Fibroblast of lung (primary cell): ENCODE data around the gene ACKR2. TPM values are rescaled to one million over a fixed set of nuclear protein-coding genes. Genes with fewer than 3 reads are reported as not detected.

ENCODE experiments used
- DNase-seq, 2 donors: peaks; one replicate each; pipeline versions ENCODE4 v3.0.0 to v3.0.0-alpha.2; 2010; ENCODE audit warnings: low read depth in 2 of 2
- H2AFZ ChIP-seq: 2 replicates; pipeline ENCODE4 v1.5.1; 2012; ENCODE audit warnings: low read length, control low read depth, inconsistent platforms
- H3K27ac ChIP-seq: 2 replicates; pipeline ENCODE4 v1.5.1; 2011; ENCODE audit warnings: low read length, control low read depth; ENCODE audit not compliant: insufficient read depth
- H3K27me3 ChIP-seq: 2 replicates; pipeline ENCODE4 v1.5.1; 2011; ENCODE audit warnings: mild to moderate bottlenecking, low read length; ENCODE audit not compliant: control insufficient read depth, insufficient read depth
- H3K36me3 ChIP-seq: 2 replicates; pipeline ENCODE4 v1.5.1; 2011; ENCODE audit warnings: low read length; ENCODE audit not compliant: control insufficient read depth, insufficient read depth
- H3K4me1 ChIP-seq: 2 replicates; pipeline ENCODE4 v1.5.1; 2011; ENCODE audit warnings: low read length; ENCODE audit not compliant: control insufficient read depth, insufficient read depth; ENCODE audit errors: extremely low read depth
- H3K4me2 ChIP-seq: 2 replicates; pipeline ENCODE4 v1.5.1; 2011; ENCODE audit warnings: low read length, control low read depth; ENCODE audit not compliant: insufficient read depth; ENCODE audit errors: extremely low read depth
- H3K4me3 ChIP-seq, 4 experiments: fragments of 200-600 bp in 1 of 4; sonication (generic) in 1 of 4; replicated peaks in 1 of 4; 2 replicates each; pipeline ENCODE4 v1.5.1; 2011 to 2016; ENCODE audit warnings: low read length in 4 of 4, low read depth in 3 of 4, mild to moderate bottlenecking in 3 of 4, control low read depth in 2 of 4, inconsistent platforms in 1 of 4, mixed read lengths in 1 of 4; ENCODE audit not compliant: insufficient read depth in 1 of 4; ENCODE audit errors: control extremely low read depth in 1 of 4
- H3K79me2 ChIP-seq: 2 replicates; pipeline ENCODE4 v1.5.1; 2012; ENCODE audit warnings: mild to moderate bottlenecking, low read length, inconsistent platforms; ENCODE audit not compliant: control insufficient read depth, insufficient read depth
- H3K9ac ChIP-seq: 2 replicates; pipeline ENCODE4 v1.5.1; 2011; ENCODE audit warnings: mild to moderate bottlenecking, low read length, control low read depth; ENCODE audit not compliant: insufficient read depth
- H3K9me3 ChIP-seq: 2 replicates; pipeline ENCODE4 v1.5.1; 2012; ENCODE audit warnings: low read depth, low read length; ENCODE audit not compliant: control insufficient read depth, insufficient read depth
- H4K20me1 ChIP-seq: 2 replicates; pipeline ENCODE4 v1.5.1; 2011; ENCODE audit warnings: low read length; ENCODE audit not compliant: control insufficient read depth, insufficient read depth; ENCODE audit errors: extremely low read depth
- EZH2 ChIP-seq: IDR thresholded peaks from 2 replicates; pipeline ENCODE4 v1.5.1; 2012; ENCODE audit warnings: low read length, control low read depth, mild to moderate bottlenecking; ENCODE audit errors: missing control alignments
- polyA plus RNA-seq, 2 donors: library from polyadenylated mRNA; depleted of rRNA in 1 of 2; stranded (reverse) in 1 of 2; unstranded in 1 of 2; fragments of >200 nt; gene quantifications; 2 replicates each; pipeline ENCODE4 v1.2.1, GENCODE V29; 2011 to 2012; ENCODE audit warnings: missing spikeins in 1 of 2
- total RNA-seq: library from RNA; depleted of rRNA; stranded (reverse); fragments of >200 nt; gene quantifications from 2 replicates; pipeline ENCODE4 v1.2.1, GENCODE V29; 2014
- TF ChIP-seq, protein P1 (sequence below), 2 donors: IDR thresholded peaks in 1 of 2; conservative IDR thresholded peaks in 1 of 2; 1 replicate in 1 of 2; 2 replicates in 1 of 2; pipeline ENCODE4 v1.5.1; 2011 to 2012; ENCODE audit warnings: low read length in 2 of 2, control low read depth in 1 of 2, inconsistent platforms in 1 of 2, low read depth in 1 of 2, mild to moderate bottlenecking in 1 of 2

Gene ACKR2
- total and polyA plus RNA-seq, 2 donors (not counting 1 experiment from before 2014, with no cell fraction given) = under 0.01 to 0.19 TPM

DNA sequence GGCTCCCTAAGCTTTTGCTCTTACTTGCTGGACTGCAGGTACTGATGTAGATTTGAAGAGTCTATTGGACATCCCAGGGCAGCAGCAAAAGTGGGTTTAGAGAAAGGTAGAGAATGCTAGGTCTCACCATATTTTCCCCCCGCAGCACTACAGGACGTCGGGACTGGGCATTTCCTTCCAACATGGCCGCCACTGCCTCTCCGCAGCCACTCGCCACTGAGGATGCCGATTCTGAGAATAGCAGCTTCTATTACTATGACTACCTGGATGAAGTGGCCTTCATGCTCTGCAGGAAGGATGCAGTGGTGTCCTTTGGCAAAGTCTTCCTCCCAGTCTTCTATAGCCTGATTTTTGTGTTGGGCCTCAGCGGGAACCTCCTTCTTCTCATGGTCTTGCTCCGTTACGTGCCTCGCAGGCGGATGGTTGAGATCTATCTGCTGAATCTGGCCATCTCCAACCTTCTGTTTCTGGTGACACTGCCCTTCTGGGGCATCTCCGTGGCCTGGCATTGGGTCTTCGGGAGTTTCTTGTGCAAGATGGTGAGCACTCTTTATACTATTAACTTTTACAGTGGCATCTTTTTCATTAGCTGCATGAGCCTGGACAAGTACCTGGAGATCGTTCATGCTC is 55.2 kb downstream of the ACKR2 start:
- no peak for DNase-seq
- Histone ChIP-seq H3K27ac (no peak overlapping the region), H3K79me2 (no peaks in the 10 kb centered on the region), H3K27me3 (peaks cover 9% of the 10 kb centered on the region), H3K4me1 (no peaks in the 10 kb centered on the region), H3K9ac (no peak overlapping the region), H3K36me3 (no peaks in the 10 kb centered on the region), H2AFZ (no peak overlapping the region), H4K20me1 (no peaks in the 10 kb centered on the region), H3K4me3 (no peak overlapping the region), H3K9me3 (no peaks in the 10 kb centered on the region), H3K4me2 (no peak overlapping the region)
- TF ChIP-seq EZH2 = no peak

DNA sequence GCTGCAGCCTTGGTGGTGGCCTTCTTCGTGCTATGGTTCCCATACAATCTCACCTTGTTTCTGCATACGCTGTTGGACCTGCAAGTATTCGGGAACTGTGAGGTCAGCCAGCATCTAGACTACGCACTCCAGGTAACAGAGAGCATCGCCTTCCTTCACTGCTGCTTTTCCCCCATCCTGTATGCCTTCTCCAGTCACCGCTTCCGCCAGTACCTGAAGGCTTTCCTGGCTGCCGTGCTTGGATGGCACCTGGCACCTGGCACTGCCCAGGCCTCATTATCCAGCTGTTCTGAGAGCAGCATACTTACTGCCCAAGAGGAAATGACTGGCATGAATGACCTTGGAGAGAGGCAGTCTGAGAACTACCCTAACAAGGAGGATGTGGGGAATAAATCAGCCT is 56.0 kb downstream of the ACKR2 start:
- Histone ChIP-seq H3K79me2 (no peaks in the 10 kb centered on the region), H3K27ac (no peak overlapping the region), H3K4me3 (no peak overlapping the region), H3K4me2 (no peak overlapping the region), H3K27me3 (peaks cover 9% of the 10 kb centered on the region), H3K36me3 (no peaks in the 10 kb centered on the region), H2AFZ (no peak overlapping the region), H3K4me1 (no peaks in the 10 kb centered on the region), H4K20me1 (no peaks in the 10 kb centered on the region), H3K9ac (no peak overlapping the region), H3K9me3 (no peaks in the 10 kb centered on the region)
- TF ChIP-seq, protein P1, sequence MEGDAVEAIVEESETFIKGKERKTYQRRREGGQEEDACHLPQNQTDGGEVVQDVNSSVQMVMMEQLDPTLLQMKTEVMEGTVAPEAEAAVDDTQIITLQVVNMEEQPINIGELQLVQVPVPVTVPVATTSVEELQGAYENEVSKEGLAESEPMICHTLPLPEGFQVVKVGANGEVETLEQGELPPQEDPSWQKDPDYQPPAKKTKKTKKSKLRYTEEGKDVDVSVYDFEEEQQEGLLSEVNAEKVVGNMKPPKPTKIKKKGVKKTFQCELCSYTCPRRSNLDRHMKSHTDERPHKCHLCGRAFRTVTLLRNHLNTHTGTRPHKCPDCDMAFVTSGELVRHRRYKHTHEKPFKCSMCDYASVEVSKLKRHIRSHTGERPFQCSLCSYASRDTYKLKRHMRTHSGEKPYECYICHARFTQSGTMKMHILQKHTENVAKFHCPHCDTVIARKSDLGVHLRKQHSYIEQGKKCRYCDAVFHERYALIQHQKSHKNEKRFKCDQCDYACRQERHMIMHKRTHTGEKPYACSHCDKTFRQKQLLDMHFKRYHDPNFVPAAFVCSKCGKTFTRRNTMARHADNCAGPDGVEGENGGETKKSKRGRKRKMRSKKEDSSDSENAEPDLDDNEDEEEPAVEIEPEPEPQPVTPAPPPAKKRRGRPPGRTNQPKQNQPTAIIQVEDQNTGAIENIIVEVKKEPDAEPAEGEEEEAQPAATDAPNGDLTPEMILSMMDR (conservative IDR thresholded peaks at IDR 0.05 in 1 of 2, IDR thresholded peaks at IDR 0.05 in 1 of 2; ENCODE audit: low read depth in 1 of 2, low read length in 2 of 2) = no peak
- no peak for TF ChIP-seq EZH2
- no peak for DNase-seq

DNA sequence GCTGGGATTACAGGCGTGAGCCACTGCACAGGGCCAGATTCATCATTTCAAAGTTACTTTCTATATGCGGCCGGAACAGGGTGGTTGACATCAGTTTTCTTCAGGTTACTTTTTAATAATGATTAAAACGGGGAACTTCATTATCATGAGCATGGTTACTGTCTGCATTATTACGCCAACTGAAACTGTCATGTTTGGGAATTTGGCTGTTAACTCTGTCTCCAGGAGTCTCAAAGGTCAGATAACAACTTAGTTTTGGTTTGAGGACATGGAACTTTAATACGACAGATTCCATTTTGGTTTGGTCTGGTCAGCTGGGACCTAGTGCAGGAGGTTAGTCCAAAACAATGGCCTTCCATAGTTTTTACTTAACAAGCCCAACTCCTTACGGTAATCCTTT is 57.9 kb downstream of the ACKR2 start:
- Histone ChIP-seq H3K4me1 (no peaks in the 10 kb centered on the region), H3K4me3 (no peak overlapping the region)

More for the DNA sequence above, 57.9 kb downstream of the ACKR2 start:
- DNase-seq = no peak
- H3K9ac ChIP-seq = no peak overlapping the region
- no peak for TF ChIP-seq EZH2
- TF ChIP-seq, protein P1 (conservative IDR thresholded peaks at IDR 0.05 in 1 of 2, IDR thresholded peaks at IDR 0.05 in 1 of 2; ENCODE audit: low read depth in 1 of 2, low read length in 2 of 2) = no peak
- H3K9me3 ChIP-seq = no peaks in the 10 kb centered on the region
- H3K4me2 ChIP-seq = no peak overlapping the region
- H3K36me3 ChIP-seq = no peaks in the 10 kb centered on the region
- no peaks in the 10 kb centered on the region for H4K20me1 ChIP-seq
- H3K27ac ChIP-seq = no peak overlapping the region
- no peak overlapping the region for H2AFZ ChIP-seq
- H3K79me2 ChIP-seq = no peaks in the 10 kb centered on the region
- H3K27me3 ChIP-seq = peaks cover 11% of the 10 kb centered on the region
